Measurements from ENCODE around the gene ADPRHL1.

DNA sequence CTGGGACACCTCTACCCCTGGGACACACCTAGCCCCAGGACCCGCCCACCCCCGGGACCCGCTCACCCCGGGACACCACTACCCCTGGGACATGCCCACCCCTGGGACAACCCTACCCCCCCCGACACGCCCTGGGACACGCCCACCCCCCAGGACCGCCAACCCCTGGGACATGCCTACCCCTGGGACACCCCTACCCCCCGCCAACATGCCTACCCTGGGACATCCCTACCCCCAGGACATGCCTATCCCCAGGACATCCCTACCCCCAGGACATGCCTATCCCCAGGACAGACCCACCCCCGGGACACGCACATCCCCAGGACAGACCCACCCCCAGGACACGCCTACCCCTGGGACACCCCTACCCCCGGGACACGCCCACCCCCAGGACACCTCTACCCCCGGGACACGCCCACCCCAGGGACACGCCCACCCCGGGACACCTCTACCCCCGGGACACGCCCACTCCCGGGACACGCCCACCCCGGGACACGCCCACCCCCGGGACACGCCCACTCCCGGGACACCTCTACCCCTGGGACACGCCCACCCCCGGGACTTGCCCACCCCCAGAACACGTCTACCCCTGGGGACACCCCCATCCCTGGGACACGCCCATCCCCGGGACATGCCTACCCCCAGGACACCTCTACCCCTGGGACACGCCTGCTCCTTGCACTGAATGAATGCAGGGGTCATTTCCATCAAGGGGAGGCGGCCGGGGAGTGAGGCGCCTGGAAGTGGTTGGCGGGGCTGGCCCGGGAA lies 32.3 kb downstream of the ADPRHL1 start:
- no peak for TF ChIP-seq FOXM1 (IDR thresholded peaks at IDR 0.05; ENCODE audit: borderline replicate concordance, low read depth)
- no peak for TF ChIP-seq EP300 (IDR thresholded peaks at IDR 0.05; ENCODE audit: borderline replicate concordance)
- no peak for TF ChIP-seq CREB1 (IDR thresholded peaks at IDR 0.05; ENCODE audit: low read depth)
